K562 (cell line): ENCODE measurements around the gene EPHX1. TPM values are rescaled to one million over a fixed set of nuclear protein-coding genes. Genes with fewer than 3 reads are reported as not detected.

Experiments
- ATAC-seq: fragments of 200-7000 bp; cut with Tn5 transposase; 3 replicates; pipeline ENCODE4 v1.9.1; 2020; ENCODE audit warnings: moderate library complexity
- BruUV-seq: library from RNA; stranded (reverse); fragments of 400-500 nt; replicated peaks from 2 replicates; lab custom pipeline; 2021; lab: Mats Ljungman, UMichigan
- CTCF ChIA-PET: fragments of 300-600 bp; formaldehyde crosslinking; extraction: SDS; loops from one replicate; lab custom pipeline; 2021; ENCODE audit warnings: low intra/inter-chr PET ratio; lab: Yijun Ruan, JAX
- POLR2A ChIA-PET: fragments of 300-600, 350-650 bp; sonication (Branson Sonifier 250); formaldehyde crosslinking; extraction: SDS; loops from one replicate; lab custom pipeline; 2021; ENCODE audit warnings: antibody characterized with exemption, inconsistent platforms; lab: Yijun Ruan, JAX
- DNase-seq, 4 experiments: peaks; one replicate each; pipeline versions ENCODE4 v3.0.0 to v3.0.0-alpha.2; 2011 to 2018; ENCODE audit warnings: low spot score in 3 of 4, mixed read lengths in 3 of 4; ENCODE audit errors: extremely low read depth in 1 of 4
- FAIRE-seq: peaks from 2 replicates; lab custom pipeline; 2011; peaks lifted over from hg19 to GRCh38; lab: Jason Lieb, UNC
- H2AFZ ChIP-seq: 2 replicates; pipeline ENCODE4 v1.6.0; 2011; ENCODE audit warnings: low read depth, low read length, control low read depth, inconsistent platforms
- H3K27ac ChIP-seq: fragments of 200-600 bp; 3 replicates; pipeline ENCODE4 v1.8.0; 2011; ENCODE audit warnings: low read depth, mild to moderate bottlenecking, control low read depth, inconsistent platforms, low read length, moderate library complexity, mixed read lengths; ENCODE audit errors: extremely low read depth
- H3K27me3 ChIP-seq, 2 experiments: fragments of 300-600 bp in 1 of 2; 2 replicates in 1 of 2; 3 replicates in 1 of 2; pipeline versions ENCODE4 v1.6.0 to v1.8.0; 2011; ENCODE audit warnings: inconsistent platforms in 2 of 2, low read length in 2 of 2, mild to moderate bottlenecking in 1 of 2, mixed read lengths in 1 of 2, moderate library complexity in 1 of 2; ENCODE audit not compliant: control insufficient read depth in 2 of 2, insufficient read depth in 2 of 2
- H3K36me3 ChIP-seq: fragments of 300-600 bp; 3 replicates; pipeline ENCODE4 v1.8.0; 2011; ENCODE audit warnings: mild to moderate bottlenecking, low read length, inconsistent platforms; ENCODE audit not compliant: control insufficient read depth, insufficient read depth
- H3K4me1 ChIP-seq, 2 experiments: fragments of 200-600 bp in 1 of 2; replicated peaks in 1 of 2; 2 replicates in 1 of 2; 3 replicates in 1 of 2; pipeline versions ENCODE4 v1.5.1 to v1.8.0; 2011; ENCODE audit warnings: inconsistent platforms in 2 of 2, low read length in 2 of 2, mild to moderate bottlenecking in 1 of 2, mixed read lengths in 1 of 2, moderate library complexity in 1 of 2; ENCODE audit not compliant: control insufficient read depth in 2 of 2, insufficient read depth in 2 of 2
- H3K4me2 ChIP-seq: 2 replicates; pipeline ENCODE4 v1.6.1; 2011; ENCODE audit warnings: low read length, control low read depth, inconsistent platforms, mixed read lengths; ENCODE audit not compliant: insufficient read depth
- H3K4me3 ChIP-seq: fragments of 200-600 bp; sonication (generic), shearing (Covaris generic); 2 replicates; pipeline ENCODE4 v1.5.1; 2016; ENCODE audit warnings: control low read depth, inconsistent platforms
- H3K79me2 ChIP-seq: fragments of 200-600 bp; 3 replicates; pipeline ENCODE4 v1.8.0; 2011; ENCODE audit warnings: low read length, inconsistent platforms; ENCODE audit not compliant: control insufficient read depth, insufficient read depth
- H3K9ac ChIP-seq, 2 experiments: 2 replicates each; pipeline versions ENCODE4 v1.6.0 to v1.6.1; 2011; ENCODE audit warnings: low read depth in 2 of 2, low read length in 2 of 2, control low read depth in 1 of 2, inconsistent platforms in 1 of 2, mild to moderate bottlenecking in 1 of 2, mixed read lengths in 1 of 2; ENCODE audit not compliant: insufficient read depth in 1 of 2
- H3K9me1 ChIP-seq: one replicate; pipeline ENCODE4 v1.6.0; 2011; ENCODE audit warnings: inconsistent platforms, mild to moderate bottlenecking, low read length, moderate library complexity; ENCODE audit not compliant: control insufficient read depth, insufficient read depth
- H3K9me3 ChIP-seq: replicated peaks from 2 replicates; pipeline ENCODE4 v1.5.1; 2011; ENCODE audit warnings: low read depth, low read length, inconsistent platforms; ENCODE audit not compliant: control insufficient read depth, insufficient read depth
- H4K20me1 ChIP-seq: replicated peaks from 2 replicates; pipeline ENCODE4 v1.6.1; 2011; ENCODE audit warnings: low read length, inconsistent platforms, mixed read lengths; ENCODE audit not compliant: control insufficient read depth, insufficient read depth
- ARID2 ChIP-seq: fragments of 450-650 bp; IDR thresholded peaks from 2 replicates; pipeline ENCODE4 v1.6.1; 2017; ENCODE audit warnings: antibody characterized with exemption, mild to moderate bottlenecking
- BRD4 ChIP-seq: fragments of 200-600 bp; sonication (generic); IDR thresholded peaks from 2 replicates; pipeline ENCODE4 v1.6.1; 2017; ENCODE audit warnings: inconsistent platforms
- CHCHD3 ChIP-seq: fragments of 250-450 bp; sonication (Bioruptor Pico); IDR thresholded peaks from 2 replicates; pipeline ENCODE4 v2.1.2; 2022; ENCODE audit warnings: mild to moderate bottlenecking
- ESRRB ChIP-seq: fragments of 250-450 bp; sonication (Bioruptor Pico); IDR thresholded peaks from 2 replicates; pipeline ENCODE4 v1.5.0; 2020; ENCODE audit warnings: mild to moderate bottlenecking, moderate library complexity, borderline replicate concordance
- EWSR1 ChIP-seq: fragments of 450-650 bp; IDR thresholded peaks from 2 replicates; pipeline ENCODE4 v1.6.1; 2018; ENCODE audit warnings: borderline replicate concordance, mild to moderate bottlenecking, low read depth, moderate library complexity; ENCODE audit not compliant: partially characterized antibody
- MYC ChIP-seq, 2 experiments: fragments of 250-450 bp in 1 of 2; sonication (Bioruptor Pico) in 1 of 2; IDR thresholded peaks; 2 replicates each; pipeline versions ENCODE4 v1.5.1 to v1.6.1; 2012 to 2021; ENCODE audit warnings: low read depth in 2 of 2, borderline replicate concordance in 1 of 2, improper control_type of control experiment in 1 of 2, low read length in 1 of 2, mild to moderate bottlenecking in 1 of 2, moderate library complexity in 1 of 2
- NCOA4 ChIP-seq: fragments of 450-650 bp; IDR thresholded peaks from 2 replicates; pipeline ENCODE4 v1.6.1; 2018; ENCODE audit warnings: mild to moderate bottlenecking; ENCODE audit not compliant: partially characterized antibody
- POLR3A ChIP-seq: IDR thresholded peaks from 2 replicates; pipeline ENCODE4 v1.6.1; 2011; ENCODE audit warnings: borderline replicate concordance, mild to moderate bottlenecking, moderate library complexity; ENCODE audit not compliant: insufficient read length, insufficient read depth; ENCODE audit errors: extremely low read depth
- RBM34 ChIP-seq: fragments of 200-400 bp; formaldehyde crosslinking; IDR thresholded peaks from 2 replicates; pipeline ENCODE4 v1.6.1; 2018; ENCODE audit warnings: low read length, borderline replicate concordance; ENCODE audit not compliant: insufficient read depth
- ZFP30 ChIP-seq: fragments of 250-450 bp; sonication (Bioruptor Pico); IDR thresholded peaks from 2 replicates; pipeline ENCODE4 v1.8.0; 2022; ENCODE audit warnings: moderate library complexity, mild to moderate bottlenecking, inconsistent platforms, borderline replicate concordance
- WGBS: fragments of 100-300 bp; shearing (Covaris generic); methylation state at CpG from one replicate; pipeline ENCODE4 v1.1.6; 2016; ENCODE audit warnings: low coverage, mixed read lengths; ENCODE audit not compliant: insufficient coverage; ENCODE audit errors: missing lambda C conversion rate; 5-methylcytosine and 5-hydroxymethylcytosine counted together
- in situ Hi-C: fragments of 300-500 bp; cut with MboI; formaldehyde crosslinking; loops from 4 replicates; pipeline ENCODE4 v1.15.0; 2018; ENCODE audit warnings: inconsistent platforms, mixed read lengths
- intact Hi-C: fragments of 100-400 bp; cut with micrococcal nuclease; formaldehyde crosslinking; loops from 2 replicates; pipeline ENCODE4 v1.14.2; 2022
- polyA plus RNA-seq, 8 experiments: library from polyadenylated mRNA; depleted of rRNA in 4 of 8; stranded (reverse) in 5 of 8; unstranded in 3 of 8; fragments of >200 nt; fragmentation: Nextera tagmentation in 2 of 8; fragmentation: Illumina TruSeq in 1 of 8; extraction: Ambion mirVana in 2 of 8; extraction: Trizol in 1 of 8; gene quantifications; 2 replicates each; pipeline versions ENCODE4 v1.2.1 to v1.2.3, GENCODE V29; 2011 to 2014; ENCODE audit warnings: inconsistent platforms in 1 of 8, missing spikeins in 1 of 8
- total RNA-seq, 7 experiments: library from RNA; depleted of rRNA in 6 of 7; stranded (reverse); fragments of >200 nt in 6 of 7; fragmentation: Illumina TruSeq in 2 of 7; extraction: Trizol in 2 of 7; gene quantifications; 2 replicates each; pipeline versions ENCODE4 v1.2.1 to v1.2.3, GENCODE V29; 2011 to 2021; ENCODE audit warnings: low replicate concordance in 1 of 7
- TF ChIP-seq, protein P1 (sequence below): sonication (generic); formaldehyde crosslinking; IDR thresholded peaks from 2 replicates; pipeline ENCODE4 v1.8.0; 2022; ENCODE audit warnings: missing genetic modification reagents, mild to moderate bottlenecking, borderline replicate concordance
- TF ChIP-seq, protein P2 (sequence below): fragments of 250-450 bp; sonication (Bioruptor Pico); IDR thresholded peaks from 2 replicates; pipeline ENCODE4 v1.4.0; 2020

The EPHX1 gene
- total and polyA plus RNA-seq, 9 of the 15 experiments (the other 6 are each of a cell fraction or from before 2014, with no cell fraction given) = 0.21 to 27.0 (median 6.7) TPM

DNA sequence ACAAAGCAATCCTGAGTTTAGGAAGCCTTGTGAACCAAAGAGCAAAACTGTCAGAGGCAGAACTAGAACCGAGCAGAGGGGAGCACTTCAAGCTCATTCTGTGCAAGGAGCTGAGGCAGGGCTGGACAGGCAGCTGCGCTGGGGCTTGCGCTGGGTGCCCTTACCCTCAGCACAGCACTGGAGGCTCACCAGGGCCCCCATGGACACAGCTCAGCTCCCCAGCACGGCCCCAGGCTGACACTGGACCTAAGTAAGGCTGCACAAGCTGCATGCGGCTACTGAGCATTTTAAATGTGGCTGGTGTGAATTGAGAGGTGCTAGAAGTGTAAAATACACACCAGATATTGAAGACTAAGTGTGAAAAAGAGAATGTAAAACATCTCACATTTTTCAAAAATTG, 50.2 kb downstream of the EPHX1 start:
- H3K4me3 ChIP-seq = no peak overlapping the region
- H3K9me1 ChIP-seq = no peaks in the 10 kb centered on the region
- H4K20me1 ChIP-seq = no peaks in the 10 kb centered on the region
- ATAC-seq (no peak), FAIRE-seq (no peak), DNase-seq (no peak)
- intact Hi-C loops = no loop called here
- H3K79me2 ChIP-seq = no peaks in the 10 kb centered on the region
- H3K9ac ChIP-seq = no peak overlapping the region; a peak in 1 of 4 replicates
- H3K36me3 ChIP-seq = peaks cover 86% of the 10 kb centered on the region; the same call in 2 of the 3 replicates
- H3K9me3 ChIP-seq = no peaks in the 10 kb centered on the region
- H3K4me1 ChIP-seq = no peaks in the 10 kb centered on the region
- no peak overlapping the region for H3K27ac ChIP-seq
- WGBS = 84% methylated on average over 5 of the region's 5 CpGs
- no peak overlapping the region for H3K4me2 ChIP-seq
- ChIA-PET CTCF (no interaction called here), POLR2A (interaction anchor here (0.6 to 2.0 kb wide), 8 partner anchors 13 to 421 kb away, joined by 3 to 8 read pairs (median 4); partner anchors contain the start of gene TMEM63A)
- BruUV-seq = no TSS peak
- no peaks in the 10 kb centered on the region for H3K27me3 ChIP-seq
- in situ Hi-C loops = no loop called here
- H2AFZ ChIP-seq = no peak overlapping the region
- TF ChIP-seq EWSR1 = no peak
- TF ChIP-seq ZFP30 (CRISPR knock-in tag) = no peak
- TF ChIP-seq POLR3A = no peak
- no peak for TF ChIP-seq RBM34
- TF ChIP-seq, protein P1, sequence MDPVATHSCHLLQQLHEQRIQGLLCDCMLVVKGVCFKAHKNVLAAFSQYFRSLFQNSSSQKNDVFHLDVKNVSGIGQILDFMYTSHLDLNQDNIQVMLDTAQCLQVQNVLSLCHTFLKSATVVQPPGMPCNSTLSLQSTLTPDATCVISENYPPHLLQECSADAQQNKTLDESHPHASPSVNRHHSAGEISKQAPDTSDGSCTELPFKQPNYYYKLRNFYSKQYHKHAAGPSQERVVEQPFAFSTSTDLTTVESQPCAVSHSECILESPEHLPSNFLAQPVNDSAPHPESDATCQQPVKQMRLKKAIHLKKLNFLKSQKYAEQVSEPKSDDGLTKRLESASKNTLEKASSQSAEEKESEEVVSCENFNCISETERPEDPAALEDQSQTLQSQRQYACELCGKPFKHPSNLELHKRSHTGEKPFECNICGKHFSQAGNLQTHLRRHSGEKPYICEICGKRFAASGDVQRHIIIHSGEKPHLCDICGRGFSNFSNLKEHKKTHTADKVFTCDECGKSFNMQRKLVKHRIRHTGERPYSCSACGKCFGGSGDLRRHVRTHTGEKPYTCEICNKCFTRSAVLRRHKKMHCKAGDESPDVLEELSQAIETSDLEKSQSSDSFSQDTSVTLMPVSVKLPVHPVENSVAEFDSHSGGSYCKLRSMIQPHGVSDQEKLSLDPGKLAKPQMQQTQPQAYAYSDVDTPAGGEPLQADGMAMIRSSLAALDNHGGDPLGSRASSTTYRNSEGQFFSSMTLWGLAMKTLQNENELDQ (CRISPR knock-in tag) = no peak
- TF ChIP-seq ARID2 = no peak
- TF ChIP-seq MYC (IDR thresholded peaks at IDR 0.05; ENCODE audit: low read depth, low read length) = no peak
- TF ChIP-seq MYC (CRISPR knock-in tag; IDR thresholded peaks at IDR 0.05; ENCODE audit: borderline replicate concordance, low read depth) = no peak
- TF ChIP-seq BRD4 = no peak
- TF ChIP-seq CHCHD3 (CRISPR knock-in tag) = no peak
- no peak for TF ChIP-seq NCOA4
- no peak for TF ChIP-seq ESRRB (CRISPR knock-in tag)
- TF ChIP-seq, protein P2, sequence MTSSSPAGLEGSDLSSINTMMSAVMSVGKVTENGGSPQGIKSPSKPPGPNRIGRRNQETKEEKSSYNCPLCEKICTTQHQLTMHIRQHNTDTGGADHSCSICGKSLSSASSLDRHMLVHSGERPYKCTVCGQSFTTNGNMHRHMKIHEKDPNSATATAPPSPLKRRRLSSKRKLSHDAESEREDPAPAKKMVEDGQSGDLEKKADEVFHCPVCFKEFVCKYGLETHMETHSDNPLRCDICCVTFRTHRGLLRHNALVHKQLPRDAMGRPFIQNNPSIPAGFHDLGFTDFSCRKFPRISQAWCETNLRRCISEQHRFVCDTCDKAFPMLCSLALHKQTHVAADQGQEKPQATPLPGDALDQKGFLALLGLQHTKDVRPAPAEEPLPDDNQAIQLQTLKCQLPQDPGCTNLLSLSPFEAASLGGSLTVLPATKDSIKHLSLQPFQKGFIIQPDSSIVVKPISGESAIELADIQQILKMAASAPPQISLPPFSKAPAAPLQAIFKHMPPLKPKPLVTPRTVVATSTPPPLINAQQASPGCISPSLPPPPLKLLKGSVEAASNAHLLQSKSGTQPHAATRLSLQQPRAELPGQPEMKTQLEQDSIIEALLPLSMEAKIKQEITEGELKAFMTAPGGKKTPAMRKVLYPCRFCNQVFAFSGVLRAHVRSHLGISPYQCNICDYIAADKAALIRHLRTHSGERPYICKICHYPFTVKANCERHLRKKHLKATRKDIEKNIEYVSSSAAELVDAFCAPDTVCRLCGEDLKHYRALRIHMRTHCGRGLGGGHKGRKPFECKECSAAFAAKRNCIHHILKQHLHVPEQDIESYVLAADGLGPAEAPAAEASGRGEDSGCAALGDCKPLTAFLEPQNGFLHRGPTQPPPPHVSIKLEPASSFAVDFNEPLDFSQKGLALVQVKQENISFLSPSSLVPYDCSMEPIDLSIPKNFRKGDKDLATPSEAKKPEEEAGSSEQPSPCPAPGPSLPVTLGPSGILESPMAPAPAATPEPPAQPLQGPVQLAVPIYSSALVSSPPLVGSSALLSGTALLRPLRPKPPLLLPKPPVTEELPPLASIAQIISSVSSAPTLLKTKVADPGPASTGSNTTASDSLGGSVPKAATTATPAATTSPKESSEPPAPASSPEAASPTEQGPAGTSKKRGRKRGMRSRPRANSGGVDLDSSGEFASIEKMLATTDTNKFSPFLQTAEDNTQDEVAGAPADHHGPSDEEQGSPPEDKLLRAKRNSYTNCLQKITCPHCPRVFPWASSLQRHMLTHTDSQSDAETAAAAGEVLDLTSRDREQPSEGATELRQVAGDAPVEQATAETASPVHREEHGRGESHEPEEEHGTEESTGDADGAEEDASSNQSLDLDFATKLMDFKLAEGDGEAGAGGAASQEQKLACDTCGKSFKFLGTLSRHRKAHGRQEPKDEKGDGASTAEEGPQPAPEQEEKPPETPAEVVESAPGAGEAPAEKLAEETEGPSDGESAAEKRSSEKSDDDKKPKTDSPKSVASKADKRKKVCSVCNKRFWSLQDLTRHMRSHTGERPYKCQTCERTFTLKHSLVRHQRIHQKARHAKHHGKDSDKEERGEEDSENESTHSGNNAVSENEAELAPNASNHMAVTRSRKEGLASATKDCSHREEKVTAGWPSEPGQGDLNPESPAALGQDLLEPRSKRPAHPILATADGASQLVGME = no peak
